H1 (cell line): ENCODE data around the gene TRIM41. TPM values are rescaled to one million over a fixed set of nuclear protein-coding genes. Genes with fewer than 3 reads are reported as not detected.

Source experiments
- GTF2F1 ChIP-seq: IDR thresholded peaks from 2 replicates; pipeline ENCODE4 v1.6.1; 2012; ENCODE audit warnings: low read depth, low read length, improper control_type of control experiment, borderline replicate concordance
- HDAC2 ChIP-seq, 2 experiments: fragments of 300-600 bp in 1 of 2; sonication (generic) in 1 of 2; IDR thresholded peaks; 2 replicates each; pipeline ENCODE4 v1.6.1; 2011 to 2012; ENCODE audit warnings: low read depth in 2 of 2, low read length in 2 of 2, mild to moderate bottlenecking in 2 of 2, moderate library complexity in 2 of 2, borderline replicate concordance in 1 of 2, inconsistent platforms in 1 of 2
- JUN ChIP-seq: IDR thresholded peaks from 2 replicates; pipeline ENCODE4 v1.6.1; 2011; ENCODE audit warnings: low read depth, mild to moderate bottlenecking, improper control_type of control experiment, low read length
- JUND ChIP-seq: IDR thresholded peaks from 2 replicates; pipeline ENCODE4 v1.6.1; 2011; ENCODE audit warnings: mild to moderate bottlenecking, improper control_type of control experiment, low read length
- SAP30 ChIP-seq: fragments of 300-600 bp; sonication (generic); IDR thresholded peaks from 2 replicates; pipeline ENCODE4 v1.7.1; 2012; ENCODE audit warnings: low read length, moderate library complexity, mild to moderate bottlenecking, inconsistent platforms; ENCODE audit not compliant: insufficient read depth, insufficient replicate concordance
- SP4 ChIP-seq: IDR thresholded peaks from 2 replicates; pipeline ENCODE4 v1.6.1; 2012; ENCODE audit warnings: low read length, inconsistent platforms
- TAF1 ChIP-seq: IDR thresholded peaks from 2 replicates; pipeline ENCODE4 v1.6.1; 2011; ENCODE audit warnings: mild to moderate bottlenecking, low read depth, low read length
- TCF12 ChIP-seq: IDR thresholded peaks from 2 replicates; pipeline ENCODE4 v1.6.1; 2011; ENCODE audit warnings: low read depth, mild to moderate bottlenecking, low read length
- polyA plus RNA-seq, 7 experiments: library from polyadenylated mRNA; depleted of rRNA in 3 of 7; stranded (reverse) in 5 of 7; unstranded in 2 of 7; fragments of >200 nt in 5 of 7; fragments of 200-250 nt in 2 of 7; gene quantifications; 1 replicate in 5 of 7; 2 replicates in 1 of 7; 4 replicates in 1 of 7; pipeline versions ENCODE4 v1.2.1 to v1.2.3, GENCODE V29; 2011 to 2013; ENCODE audit warnings: missing spikeins in 2 of 7, mixed read lengths in 2 of 7
- total RNA-seq: library from RNA; stranded (reverse); fragmentation: NEBNext Ultra II Directional; extraction: Animal tissue kit (Norgen Biotek cat#: 25700); gene quantifications from 2 replicates; pipeline ENCODE4 v1.2.1, GENCODE V29; 2021

The TRIM41 gene
- total and polyA plus RNA-seq, 2 of the 8 experiments (the other 6 are each of a cell fraction or from before 2014, with no cell fraction given) = 12.9 to 21.6 TPM

DNA sequence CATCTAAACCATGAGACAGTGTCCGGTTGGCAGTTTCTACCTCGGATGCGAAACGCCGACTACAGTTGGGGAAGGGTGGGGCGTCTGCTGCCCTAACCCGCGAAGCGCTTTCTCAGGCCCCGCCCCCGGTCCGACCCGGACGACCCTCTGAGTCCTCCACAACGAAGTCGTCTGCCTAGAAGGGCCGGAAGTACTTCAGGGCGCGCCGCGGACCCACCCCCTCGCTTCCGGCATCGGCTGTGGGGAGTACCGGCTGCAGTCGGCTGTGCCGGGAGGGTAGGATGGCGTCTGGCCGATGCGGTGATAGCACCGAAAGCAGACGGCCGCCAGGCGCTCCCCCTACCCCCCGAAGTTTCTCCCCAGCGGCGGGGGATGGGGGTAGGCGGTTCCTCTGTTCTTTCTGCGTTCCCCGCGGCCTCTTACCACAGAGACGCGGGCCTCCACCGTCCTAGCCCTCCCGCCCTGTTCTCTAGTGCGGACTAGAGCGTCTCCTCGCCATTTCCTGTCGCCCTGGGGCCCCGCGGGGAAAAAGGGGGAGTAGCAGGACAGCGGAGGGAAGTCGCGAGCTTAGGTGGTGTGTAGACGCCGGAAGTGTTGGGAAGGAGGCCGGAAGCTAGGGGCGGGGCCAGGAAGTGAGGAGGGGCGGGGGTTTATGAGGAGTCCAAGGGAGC is at the start of gene TRIM41 (continued):
- no peak for TF ChIP-seq TCF12
- no peak; the same call in 1 of the 2 replicates for TF ChIP-seq JUND
- no peak; the same call in 1 of the 2 replicates for TF ChIP-seq SP4
- TF ChIP-seq GTF2F1 = peak; percentile 41
- TF ChIP-seq SAP30 = no peak
- TF ChIP-seq HDAC2 (IDR thresholded peaks at IDR 0.05; ENCODE audit: borderline replicate concordance in 1 of 2, low read depth in 2 of 2, low read length in 2 of 2) = 0 out of 4 replicates have a peak, but pooled peaks of 1 of the 2 experiments have one; percentile 13
- TF ChIP-seq JUN = no peak
- TF ChIP-seq TAF1 = peak; percentile 88
